HEK293 (cell line): Measurements from ENCODE around the gene BBX.

ENCODE experiments used
- CTCF ChIA-PET: fragments of 350-600 bp; formaldehyde crosslinking; extraction: SDS; loops from one replicate; lab custom pipeline; 2021; ENCODE audit warnings: antibody characterized with exemption; lab: Yijun Ruan, JAX
- POLR2A ChIA-PET: fragments of 300-600 bp; formaldehyde crosslinking; extraction: SDS; loops from one replicate; lab custom pipeline; 2020; ENCODE audit warnings: antibody characterized with exemption, inconsistent platforms; lab: Yijun Ruan, JAX
- H3K27ac ChIP-seq: fragments of 200-500 bp; sonication (Bioruptor generic); 2 replicates; pipeline ENCODE4 v1.5.1; 2014; ENCODE audit warnings: low read depth, low read length, control low read depth, inconsistent platforms; ENCODE audit errors: extremely low read depth
- H3K36me3 ChIP-seq, 2 experiments: fragments of 200-500 bp in 1 of 2; sonication (Bioruptor generic) in 1 of 2; 1 replicate in 1 of 2; 2 replicates in 1 of 2; pipeline ENCODE4 v1.5.1; 2014 to 2017; ENCODE audit warnings: inconsistent platforms in 2 of 2, low read length in 2 of 2; ENCODE audit not compliant: control insufficient read depth in 2 of 2, insufficient read depth in 1 of 2
- H3K4me1 ChIP-seq: fragments of 200-500 bp; sonication (Bioruptor generic); 2 replicates; pipeline ENCODE4 v1.5.1; 2014; ENCODE audit warnings: mild to moderate bottlenecking, low read length, inconsistent platforms; ENCODE audit not compliant: control insufficient read depth, insufficient read depth
- H3K4me3 ChIP-seq: 2 replicates; pipeline ENCODE4 v1.5.1; 2011; ENCODE audit warnings: low read depth, mild to moderate bottlenecking, control low read depth, low read length, moderate library complexity
- H3K9me3 ChIP-seq: fragments of 200-500 bp; sonication (Bioruptor generic); 2 replicates; pipeline ENCODE4 v1.5.1; 2014; ENCODE audit warnings: low read depth, low read length, inconsistent platforms; ENCODE audit not compliant: control insufficient read depth, insufficient read depth
- GLI4 ChIP-seq: fragments of 450-650 bp; formaldehyde crosslinking; IDR thresholded peaks from 2 replicates; pipeline ENCODE4 v1.5.1; 2016; ENCODE audit warnings: missing biosample characterization, missing genetic modification characterization
- GLIS1 ChIP-seq: fragments of 450-650 bp; formaldehyde crosslinking; IDR thresholded peaks from 2 replicates; pipeline ENCODE4 v1.5.1; 2016; ENCODE audit warnings: missing biosample characterization, missing genetic modification characterization
- HOXD13 ChIP-seq: sonication (generic); formaldehyde crosslinking; IDR thresholded peaks from 2 replicates; pipeline ENCODE4 v1.8.0; 2022; ENCODE audit warnings: missing genetic modification reagents, borderline replicate concordance
- KLF10 ChIP-seq: fragments of 450-650 bp; IDR thresholded peaks from 2 replicates; pipeline ENCODE4 v1.5.1; 2018; ENCODE audit warnings: missing biosample characterization, mild to moderate bottlenecking, missing genetic modification characterization
- KLF9 ChIP-seq: fragments of 450-650 bp; formaldehyde crosslinking; IDR thresholded peaks from 2 replicates; pipeline ENCODE4 v1.5.1; 2016; ENCODE audit warnings: missing biosample characterization, missing genetic modification characterization, low read depth
- PATZ1 ChIP-seq: fragments of 450-650 bp; formaldehyde crosslinking; IDR thresholded peaks from 2 replicates; pipeline ENCODE4 v1.5.1; 2016; ENCODE audit warnings: missing biosample characterization, missing genetic modification characterization
- SCRT1 ChIP-seq: fragments of 450-650 bp; formaldehyde crosslinking; IDR thresholded peaks from 2 replicates; pipeline ENCODE4 v1.5.1; 2016; ENCODE audit warnings: missing biosample characterization, missing genetic modification characterization, borderline replicate concordance
- ZBTB48 ChIP-seq: fragments of 450-650 bp; formaldehyde crosslinking; IDR thresholded peaks from 2 replicates; pipeline ENCODE4 v1.5.1; 2016; ENCODE audit warnings: missing biosample characterization, missing genetic modification characterization
- ZFP41 ChIP-seq: fragments of 450-650 bp; formaldehyde crosslinking; IDR thresholded peaks from 2 replicates; pipeline ENCODE4 v1.5.1; 2016; ENCODE audit warnings: missing biosample characterization, missing genetic modification characterization, borderline replicate concordance
- ZNF112 ChIP-seq: fragments of 450-650 bp; formaldehyde crosslinking; IDR thresholded peaks from 2 replicates; pipeline ENCODE4 v1.5.0; 2017; ENCODE audit warnings: missing biosample characterization, missing genetic modification characterization
- ZNF16 ChIP-seq: fragments of 450-650 bp; formaldehyde crosslinking; IDR thresholded peaks from 2 replicates; pipeline ENCODE4 v1.5.1; 2016; ENCODE audit warnings: low read depth, missing biosample characterization, missing genetic modification characterization
- ZNF202 ChIP-seq: fragments of 450-650 bp; formaldehyde crosslinking; IDR thresholded peaks from 2 replicates; pipeline ENCODE4 v1.5.1; 2016; ENCODE audit warnings: missing biosample characterization, missing genetic modification characterization, borderline replicate concordance
- ZNF248 ChIP-seq: fragments of 450-650 bp; formaldehyde crosslinking; IDR thresholded peaks from 2 replicates; pipeline ENCODE4 v1.5.1; 2017; ENCODE audit warnings: missing biosample characterization, missing genetic modification characterization
- ZNF350 ChIP-seq: fragments of 450-650 bp; formaldehyde crosslinking; IDR thresholded peaks from 2 replicates; pipeline ENCODE4 v1.5.0; 2017; ENCODE audit warnings: missing biosample characterization, mild to moderate bottlenecking, missing genetic modification characterization
- ZNF37A ChIP-seq: fragments of 450-650 bp; IDR thresholded peaks from 2 replicates; pipeline ENCODE4 v1.5.1; 2018; ENCODE audit warnings: missing biosample characterization, missing genetic modification characterization
- ZNF426 ChIP-seq: fragments of 450-650 bp; formaldehyde crosslinking; IDR thresholded peaks from 2 replicates; pipeline ENCODE4 v1.5.1; 2017; ENCODE audit warnings: missing biosample characterization, missing genetic modification characterization, mild to moderate bottlenecking, inconsistent platforms, moderate library complexity
- ZNF585B ChIP-seq: fragments of 450-650 bp; formaldehyde crosslinking; IDR thresholded peaks from 2 replicates; pipeline ENCODE4 v1.5.1; 2016; ENCODE audit warnings: missing biosample characterization, missing genetic modification characterization
- ZNF596 ChIP-seq: fragments of 450-650 bp; IDR thresholded peaks from 2 replicates; pipeline ENCODE4 v1.5.0; 2018; ENCODE audit warnings: missing biosample characterization, mild to moderate bottlenecking, missing genetic modification characterization, moderate library complexity
- ZNF621 ChIP-seq: fragments of 450-650 bp; formaldehyde crosslinking; IDR thresholded peaks from 2 replicates; pipeline ENCODE4 v1.5.1; 2017; ENCODE audit warnings: missing biosample characterization, missing genetic modification characterization
- ZNF624 ChIP-seq: fragments of 450-650 bp; formaldehyde crosslinking; IDR thresholded peaks from 2 replicates; pipeline ENCODE4 v1.5.1; 2017; ENCODE audit warnings: missing biosample characterization, missing genetic modification characterization
- ZNF776 ChIP-seq: fragments of 450-650 bp; formaldehyde crosslinking; IDR thresholded peaks from 2 replicates; pipeline ENCODE4 v1.5.0; 2017; ENCODE audit warnings: missing biosample characterization, missing genetic modification characterization, borderline replicate concordance
- ZNF777 ChIP-seq: fragments of 450-650 bp; formaldehyde crosslinking; IDR thresholded peaks from 2 replicates; pipeline ENCODE4 v1.5.1; 2017; ENCODE audit warnings: missing biosample characterization, missing genetic modification characterization, borderline replicate concordance
- ZNF837 ChIP-seq: fragments of 450-650 bp; formaldehyde crosslinking; IDR thresholded peaks from 2 replicates; pipeline ENCODE4 v1.5.1; 2016; ENCODE audit warnings: missing biosample characterization, missing genetic modification characterization
- TF ChIP-seq, protein P1 (sequence below): fragments of 450-650 bp; formaldehyde crosslinking; IDR thresholded peaks from 2 replicates; pipeline ENCODE4 v1.5.1; 2016; ENCODE audit warnings: missing biosample characterization, missing genetic modification characterization
- TF ChIP-seq, protein P2 (sequence below): IDR thresholded peaks from 2 replicates; pipeline ENCODE4 v1.6.1; 2011; ENCODE audit warnings: mild to moderate bottlenecking, low read depth, low read length, borderline replicate concordance
- TF ChIP-seq, protein P3 (sequence below): fragments of 450-650 bp; formaldehyde crosslinking; optimal IDR thresholded peaks from 2 replicates; pipeline ENCODE3; 2016; ENCODE audit warnings: missing biosample characterization, mild to moderate bottlenecking, missing genetic modification characterization
- TF ChIP-seq, protein P4 (sequence below): fragments of 450-650 bp; formaldehyde crosslinking; IDR thresholded peaks from 2 replicates; pipeline ENCODE4 v1.5.1; 2016; ENCODE audit warnings: missing biosample characterization, missing genetic modification characterization, low read depth

Gene BBX

DNA sequence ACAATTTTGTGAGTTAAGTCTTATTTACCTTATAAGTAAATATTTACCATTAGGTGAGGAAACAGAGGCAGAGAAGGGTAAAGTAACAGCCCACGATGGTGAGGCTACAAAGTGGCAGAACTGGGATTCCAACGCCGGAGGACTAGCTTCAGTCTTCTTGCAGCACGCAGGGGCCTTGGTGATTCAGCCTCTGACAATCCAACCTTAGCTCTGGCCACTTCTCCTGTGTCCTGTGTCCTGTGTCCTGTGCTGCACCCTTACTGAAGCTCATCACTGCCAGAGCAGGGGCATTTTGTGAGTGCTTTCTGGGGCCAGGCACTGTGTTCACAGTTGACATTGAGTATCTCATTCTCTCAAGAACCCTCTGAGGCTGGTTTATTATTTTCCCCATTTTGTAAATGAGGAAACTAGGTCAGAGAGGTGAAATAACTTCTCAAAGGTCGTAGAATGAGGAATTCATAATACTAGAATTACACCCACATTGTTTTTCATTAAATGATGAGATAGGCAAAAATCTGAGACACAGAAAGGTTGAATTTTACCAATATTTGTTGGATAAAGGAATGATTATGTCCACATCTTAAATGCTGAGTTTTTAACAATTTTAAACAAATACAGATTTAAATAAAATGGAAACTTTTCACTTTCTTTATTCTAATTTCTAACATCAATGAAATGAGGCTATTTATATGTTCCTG is 215.9 kb downstream of the BBX start:
- Histone ChIP-seq H3K4me3 (no peak overlapping the region), H3K36me3 (peaks cover 0 to 8% of the 10 kb centered on the region in 2 experiments; a peak in 1 of 3 replicates), H3K4me1 (no peaks in the 10 kb centered on the region), H3K27ac (no peak overlapping the region), H3K9me3 (no peaks in the 10 kb centered on the region)
- CTCF ChIA-PET, result interaction anchor here (3.7 kb wide), 1 partner anchor 12 kb away, joined by 10 read pairs; no protein-coding TSS in a partner anchor
- POLR2A ChIA-PET, result no interaction called here
- TF ChIP-seq ZNF621 (tag by site-specific recombination) (no peak), ZNF837 (tag by site-specific recombination) (no peak), HOXD13 (CRISPR knock-in tag) (no peak), GLIS1 (no peak), ZNF624 (no peak), ZNF777 (tag by site-specific recombination) (no peak), KLF10 (tag by site-specific recombination) (no peak), ZBTB48 (tag by site-specific recombination) (no peak), GLI4 (no peak), ZNF248 (no peak), ZNF585B (tag by site-specific recombination) (no peak), ZNF37A (no peak), KLF9 (tag by site-specific recombination) (no peak), ZNF350 (tag by site-specific recombination) (no peak), ZNF426 (tag by site-specific recombination) (no peak)
- TF ChIP-seq, protein P1, sequence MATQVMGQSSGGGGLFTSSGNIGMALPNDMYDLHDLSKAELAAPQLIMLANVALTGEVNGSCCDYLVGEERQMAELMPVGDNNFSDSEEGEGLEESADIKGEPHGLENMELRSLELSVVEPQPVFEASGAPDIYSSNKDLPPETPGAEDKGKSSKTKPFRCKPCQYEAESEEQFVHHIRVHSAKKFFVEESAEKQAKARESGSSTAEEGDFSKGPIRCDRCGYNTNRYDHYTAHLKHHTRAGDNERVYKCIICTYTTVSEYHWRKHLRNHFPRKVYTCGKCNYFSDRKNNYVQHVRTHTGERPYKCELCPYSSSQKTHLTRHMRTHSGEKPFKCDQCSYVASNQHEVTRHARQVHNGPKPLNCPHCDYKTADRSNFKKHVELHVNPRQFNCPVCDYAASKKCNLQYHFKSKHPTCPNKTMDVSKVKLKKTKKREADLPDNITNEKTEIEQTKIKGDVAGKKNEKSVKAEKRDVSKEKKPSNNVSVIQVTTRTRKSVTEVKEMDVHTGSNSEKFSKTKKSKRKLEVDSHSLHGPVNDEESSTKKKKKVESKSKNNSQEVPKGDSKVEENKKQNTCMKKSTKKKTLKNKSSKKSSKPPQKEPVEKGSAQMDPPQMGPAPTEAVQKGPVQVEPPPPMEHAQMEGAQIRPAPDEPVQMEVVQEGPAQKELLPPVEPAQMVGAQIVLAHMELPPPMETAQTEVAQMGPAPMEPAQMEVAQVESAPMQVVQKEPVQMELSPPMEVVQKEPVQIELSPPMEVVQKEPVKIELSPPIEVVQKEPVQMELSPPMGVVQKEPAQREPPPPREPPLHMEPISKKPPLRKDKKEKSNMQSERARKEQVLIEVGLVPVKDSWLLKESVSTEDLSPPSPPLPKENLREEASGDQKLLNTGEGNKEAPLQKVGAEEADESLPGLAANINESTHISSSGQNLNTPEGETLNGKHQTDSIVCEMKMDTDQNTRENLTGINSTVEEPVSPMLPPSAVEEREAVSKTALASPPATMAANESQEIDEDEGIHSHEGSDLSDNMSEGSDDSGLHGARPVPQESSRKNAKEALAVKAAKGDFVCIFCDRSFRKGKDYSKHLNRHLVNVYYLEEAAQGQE, result no peak
- TF ChIP-seq, protein P2, sequence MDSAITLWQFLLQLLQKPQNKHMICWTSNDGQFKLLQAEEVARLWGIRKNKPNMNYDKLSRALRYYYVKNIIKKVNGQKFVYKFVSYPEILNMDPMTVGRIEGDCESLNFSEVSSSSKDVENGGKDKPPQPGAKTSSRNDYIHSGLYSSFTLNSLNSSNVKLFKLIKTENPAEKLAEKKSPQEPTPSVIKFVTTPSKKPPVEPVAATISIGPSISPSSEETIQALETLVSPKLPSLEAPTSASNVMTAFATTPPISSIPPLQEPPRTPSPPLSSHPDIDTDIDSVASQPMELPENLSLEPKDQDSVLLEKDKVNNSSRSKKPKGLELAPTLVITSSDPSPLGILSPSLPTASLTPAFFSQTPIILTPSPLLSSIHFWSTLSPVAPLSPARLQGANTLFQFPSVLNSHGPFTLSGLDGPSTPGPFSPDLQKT, result no peak
- TF ChIP-seq, all 188 proteins: peak for 0

- peaks cover 0 to 5% of the 10 kb centered on the region in 2 experiments; a peak in 1 of 3 replicates for H3K36me3 ChIP-seq
- H3K9me3 ChIP-seq, result no peaks in the 10 kb centered on the region
- POLR2A ChIA-PET, result no interaction called here
- CTCF ChIA-PET, result interaction anchor here (0.6 to 3.7 kb wide), 2 partner anchors 11 to 18 kb away, joined by 3 to 10 read pairs; no protein-coding TSS in a partner anchor
- H3K4me1 ChIP-seq, result no peaks in the 10 kb centered on the region
- H3K4me3 ChIP-seq, result no peak overlapping the region
- no peak overlapping the region for H3K27ac ChIP-seq
- TF ChIP-seq, protein P3, sequence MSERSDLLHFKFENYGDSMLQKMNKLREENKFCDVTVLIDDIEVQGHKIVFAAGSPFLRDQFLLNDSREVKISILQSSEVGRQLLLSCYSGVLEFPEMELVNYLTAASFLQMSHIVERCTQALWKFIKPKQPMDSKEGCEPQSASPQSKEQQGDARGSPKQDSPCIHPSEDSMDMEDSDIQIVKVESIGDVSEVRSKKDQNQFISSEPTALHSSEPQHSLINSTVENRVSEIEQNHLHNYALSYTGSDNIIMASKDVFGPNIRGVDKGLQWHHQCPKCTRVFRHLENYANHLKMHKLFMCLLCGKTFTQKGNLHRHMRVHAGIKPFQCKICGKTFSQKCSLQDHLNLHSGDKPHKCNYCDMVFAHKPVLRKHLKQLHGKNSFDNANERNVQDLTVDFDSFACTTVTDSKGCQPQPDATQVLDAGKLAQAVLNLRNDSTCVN, result no peak
- TF ChIP-seq ZNF16 (tag by site-specific recombination), result no peak
- no peak for TF ChIP-seq ZFP41 (tag by site-specific recombination)
- no peak for TF ChIP-seq ZNF202
- no peak for TF ChIP-seq ZNF596 (tag by site-specific recombination)
- TF ChIP-seq, protein P4, sequence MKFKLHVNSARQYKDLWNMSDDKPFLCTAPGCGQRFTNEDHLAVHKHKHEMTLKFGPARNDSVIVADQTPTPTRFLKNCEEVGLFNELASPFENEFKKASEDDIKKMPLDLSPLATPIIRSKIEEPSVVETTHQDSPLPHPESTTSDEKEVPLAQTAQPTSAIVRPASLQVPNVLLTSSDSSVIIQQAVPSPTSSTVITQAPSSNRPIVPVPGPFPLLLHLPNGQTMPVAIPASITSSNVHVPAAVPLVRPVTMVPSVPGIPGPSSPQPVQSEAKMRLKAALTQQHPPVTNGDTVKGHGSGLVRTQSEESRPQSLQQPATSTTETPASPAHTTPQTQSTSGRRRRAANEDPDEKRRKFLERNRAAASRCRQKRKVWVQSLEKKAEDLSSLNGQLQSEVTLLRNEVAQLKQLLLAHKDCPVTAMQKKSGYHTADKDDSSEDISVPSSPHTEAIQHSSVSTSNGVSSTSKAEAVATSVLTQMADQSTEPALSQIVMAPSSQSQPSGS (tag by site-specific recombination), result no peak
- TF ChIP-seq GLIS1, result no peak
- TF ChIP-seq PATZ1, result no peak
- TF ChIP-seq ZNF776, result no peak
- TF ChIP-seq ZNF112 (tag by site-specific recombination), result no peak
- no peak for TF ChIP-seq SCRT1 (tag by site-specific recombination)
Measured at GRCh38 chr3:107739227-107739626, 216.5 kb downstream of the BBX start.
